Stimulated activated CD4-positive, alpha-beta T cell treated with anti-CD3 and anti-CD28 coated beads, Interleukin-1b, Interleukin-23, amount 100 ng/mL, for 48 hours (primary cell): Measurements from ENCODE around the gene TAF1.
A peak's percentile ranks its signal among the peaks of the same experiment; 100 is the strongest.
"Not testable (repeated sequence)": the region's sequence is repeated elsewhere in the genome, so short reads cannot be mapped to it uniquely, and the experiment has no call there.

Source experiments
- DNase-seq: peaks from one replicate; pipeline ENCODE4 v3.0.0-alpha.2; 2020

TAF1 gene

DNA sequence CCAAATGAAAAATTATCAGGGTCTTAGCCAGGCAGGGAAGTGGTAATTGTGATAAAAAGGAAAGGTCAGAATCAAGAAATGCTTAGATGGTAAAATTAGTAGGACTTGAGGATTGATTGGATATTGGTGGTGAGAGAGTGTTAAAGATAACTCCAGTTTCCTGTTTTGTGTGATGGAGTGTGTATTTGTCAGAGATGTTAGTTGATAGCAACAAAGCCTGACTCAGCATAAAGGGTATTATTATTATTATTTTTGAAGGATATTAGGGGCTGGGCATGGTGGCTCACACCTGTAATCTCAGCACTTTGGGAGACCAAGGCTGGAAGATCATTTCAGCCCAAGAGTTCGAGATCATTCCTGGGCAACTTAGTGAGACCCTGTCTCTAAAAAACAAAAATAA, 143.1 kb downstream of the TAF1 start:
- no peak for DNase-seq

DNA sequence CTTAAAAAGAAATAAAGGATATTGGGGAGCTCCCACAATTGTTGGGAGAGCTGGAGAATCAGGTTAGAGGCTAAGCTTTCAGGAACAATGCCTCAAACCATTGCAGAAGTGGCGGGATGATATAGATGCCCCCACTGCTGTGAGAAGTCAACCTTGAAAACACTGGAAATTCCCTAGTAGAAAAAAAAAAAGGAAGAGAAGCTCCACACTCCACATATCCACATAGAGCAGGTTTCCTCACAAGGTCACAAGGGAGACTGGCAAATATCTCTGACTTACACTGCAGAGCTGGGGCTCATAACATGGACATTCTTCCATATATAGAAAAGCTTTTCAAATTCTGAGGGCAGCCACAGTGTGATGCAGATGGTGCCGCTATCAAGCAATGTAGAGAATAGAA, 144.0 kb downstream of the TAF1 start:
- no peak for DNase-seq

DNA sequence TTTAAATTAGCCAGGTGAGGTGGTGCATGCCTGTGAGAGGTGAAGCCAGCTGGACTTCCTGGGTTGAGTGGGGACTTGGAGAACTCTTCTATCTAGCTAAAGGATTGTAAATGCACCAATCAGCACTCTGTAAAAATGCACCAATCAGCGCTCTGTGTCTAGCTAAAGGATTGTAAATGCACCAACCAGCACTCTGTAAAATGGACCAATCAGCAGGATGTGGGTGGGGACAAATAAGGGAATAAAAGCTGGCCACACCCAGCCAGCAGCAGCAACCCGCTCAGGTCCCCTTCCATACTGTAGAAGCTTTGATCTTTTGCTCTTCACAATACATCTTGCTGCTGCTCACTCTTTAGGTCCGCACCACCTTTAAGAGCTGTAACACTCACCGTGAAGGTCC, 147.6 kb downstream of the TAF1 start:
- DNase-seq: not testable (repeated sequence)

DNA sequence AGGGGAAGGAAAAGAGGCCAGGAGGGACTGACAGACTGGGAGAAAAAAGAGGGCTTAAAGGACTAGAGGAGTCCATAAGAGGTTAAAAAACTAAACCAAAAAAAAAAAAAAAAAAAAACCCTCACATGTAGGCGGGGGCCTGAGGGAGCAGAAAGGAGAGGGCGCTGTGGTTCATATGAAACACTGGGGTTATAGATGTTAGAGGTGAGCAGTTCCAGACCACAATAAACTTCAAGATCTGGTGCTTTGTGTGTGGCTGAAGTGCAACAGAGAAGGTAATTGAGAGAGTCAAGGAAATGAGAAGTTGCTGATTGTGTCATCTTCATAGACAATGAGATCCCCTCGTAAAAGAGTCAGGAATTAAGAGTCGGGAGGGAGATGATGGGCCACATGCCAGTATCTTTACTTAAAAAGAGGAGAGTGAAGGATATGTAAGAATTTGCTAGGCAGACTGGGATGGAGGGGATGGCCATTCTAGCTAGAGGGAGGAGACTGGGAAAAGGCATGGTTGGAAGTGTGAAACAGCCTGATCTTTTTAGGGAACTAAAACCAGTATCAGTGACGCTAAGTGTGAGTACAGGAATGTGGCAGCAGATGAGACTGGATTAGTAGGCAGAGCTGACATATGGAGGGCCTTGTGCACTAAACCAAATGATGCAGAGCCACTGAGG, 148.3 kb downstream of the TAF1 start:
- peak; percentile 8 for DNase-seq

DNA sequence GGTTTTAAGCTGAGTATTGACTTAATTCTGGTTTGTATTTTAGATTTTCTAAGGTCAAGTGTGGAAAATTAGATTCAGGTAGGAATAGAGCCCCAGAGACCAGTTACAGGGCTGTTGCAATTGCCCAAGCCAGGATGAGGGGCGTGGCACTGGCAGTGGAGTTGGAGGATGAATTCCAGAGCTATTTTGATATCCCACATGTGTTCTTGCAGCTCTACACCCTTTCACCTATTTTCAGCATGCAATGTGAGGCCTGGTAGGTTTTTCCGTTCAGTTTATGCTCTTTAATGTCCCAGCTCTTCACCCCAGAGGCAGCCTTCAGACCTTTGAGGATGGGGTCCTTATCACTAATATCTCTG, 148.9 kb downstream of the TAF1 start:
- DNase-seq: no peak
